ENCODE measurements around the gene DEFB123.

The DEFB123 gene

DNA sequence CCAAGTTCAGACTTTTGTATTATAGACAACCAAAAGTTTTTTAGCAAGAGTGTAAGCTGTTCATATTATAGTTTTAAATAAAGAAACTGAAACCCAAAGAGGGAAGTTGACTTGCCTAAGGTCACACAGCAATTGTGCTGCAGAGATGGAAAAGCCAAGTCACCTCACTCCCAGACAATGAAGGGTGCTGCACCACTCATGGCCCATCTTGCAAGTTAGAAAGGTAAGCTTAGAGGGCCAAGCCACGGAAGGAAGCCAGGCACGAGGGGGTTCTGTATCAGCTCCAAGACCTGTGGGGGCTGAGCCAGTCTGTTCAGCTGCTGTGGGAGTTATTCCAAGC, 33.6 kb downstream of the DEFB123 start:
- DNase-seq (ENCODE audit: low spot score): no peak

DNA sequence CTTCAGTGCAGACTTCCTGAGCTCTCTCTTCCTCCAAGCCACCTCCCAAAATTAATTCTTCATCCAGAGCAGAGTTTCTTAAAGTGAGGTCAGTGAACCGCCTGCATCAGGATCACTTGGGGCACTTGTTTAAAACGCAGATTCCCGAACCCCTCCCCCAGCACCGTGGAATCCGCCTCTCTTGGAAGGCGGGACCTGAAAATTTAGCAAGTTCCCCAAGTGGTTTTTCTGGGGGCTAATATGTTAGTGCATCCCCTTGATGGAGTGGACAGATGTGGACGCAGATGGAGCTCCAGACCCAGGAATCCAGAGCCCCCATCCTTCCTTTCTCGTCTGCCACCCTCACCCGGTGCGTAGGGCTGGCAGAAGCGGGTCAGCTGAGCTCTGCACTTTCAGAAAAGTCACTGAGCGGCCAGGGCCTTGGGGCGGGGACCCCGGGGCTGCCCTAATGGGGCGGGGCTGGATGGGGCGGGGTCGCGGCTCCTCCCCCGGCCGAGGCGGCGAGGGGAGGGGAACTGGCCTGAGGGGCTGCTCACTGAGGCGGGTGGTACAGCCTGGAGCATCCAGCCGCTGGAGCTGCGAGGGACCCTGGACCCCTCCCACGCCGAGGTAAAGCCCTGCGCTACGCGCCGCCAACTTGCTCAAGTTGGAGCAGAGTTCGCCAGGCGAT, 34.5 kb downstream of the DEFB123 start, which contains the start of the genes DEFB124 and REM1:
DEFB124 (minus strand) TSS at position 370 of the 670 bp plus-strand sequence. CDS start 2,114 bp downstream, outside the sequence.
REM1 (plus strand) TSS at position 531 of the 670 bp plus-strand sequence. CDS start 1,158 bp downstream, outside the sequence.
- DNase-seq (ENCODE audit: low spot score): no peak

DNA sequence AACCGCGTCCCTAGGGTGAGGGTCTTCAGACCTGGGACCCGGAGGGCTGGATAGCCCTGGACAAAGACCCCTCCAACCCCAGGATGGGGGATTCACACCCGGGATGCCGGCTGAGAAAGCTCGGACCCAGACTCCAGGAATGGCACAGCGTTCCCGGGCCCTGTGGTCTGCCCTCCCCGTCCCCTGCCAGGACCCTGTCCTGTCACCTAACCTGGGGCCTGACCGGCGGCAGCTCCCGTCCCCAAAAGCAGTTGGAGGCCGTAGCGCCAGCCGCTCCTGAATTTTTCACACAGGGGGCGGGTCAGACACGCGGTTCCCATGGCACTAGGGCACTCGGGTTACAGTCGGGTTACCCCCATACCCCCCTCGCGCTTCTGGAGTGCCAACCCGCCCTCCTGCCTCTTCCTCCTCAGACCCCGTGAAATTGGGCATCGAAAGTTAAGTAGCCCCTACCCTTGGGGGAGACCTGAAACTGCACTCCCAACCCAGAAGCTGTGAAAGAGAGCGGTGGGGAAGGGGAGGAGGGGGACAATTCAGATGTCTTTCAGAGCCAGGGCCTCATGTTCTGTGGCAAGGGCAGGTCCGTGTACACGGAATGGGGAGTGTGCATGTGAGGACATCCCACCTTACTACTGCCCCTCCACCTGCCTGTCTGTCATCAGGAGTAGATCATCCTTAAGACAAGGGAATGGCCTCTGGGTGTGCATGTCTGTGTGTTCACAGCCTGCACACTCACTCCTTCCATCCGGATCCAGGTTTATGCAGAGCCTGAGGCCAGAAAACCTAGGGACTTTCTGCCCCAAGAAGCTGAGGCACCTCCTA, 35.3 kb downstream of the DEFB123 start:
- DNase-seq (ENCODE audit: low spot score): no peak

DNA sequence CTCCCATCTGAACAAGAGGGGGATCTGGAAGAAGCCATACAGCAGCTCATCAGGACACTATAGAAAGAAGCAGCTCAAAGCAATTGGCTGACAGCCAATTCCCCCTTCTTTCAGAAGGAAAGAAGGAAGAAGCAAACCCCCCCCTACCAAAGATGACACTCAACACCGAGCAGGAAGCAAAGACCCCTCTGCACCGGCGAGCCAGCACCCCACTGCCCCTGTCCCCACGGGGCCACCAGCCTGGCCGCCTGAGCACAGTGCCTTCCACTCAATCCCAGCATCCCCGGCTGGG, 35.8 kb downstream of the DEFB123 start:
- no peak for DNase-seq (ENCODE audit: low spot score)

DNA sequence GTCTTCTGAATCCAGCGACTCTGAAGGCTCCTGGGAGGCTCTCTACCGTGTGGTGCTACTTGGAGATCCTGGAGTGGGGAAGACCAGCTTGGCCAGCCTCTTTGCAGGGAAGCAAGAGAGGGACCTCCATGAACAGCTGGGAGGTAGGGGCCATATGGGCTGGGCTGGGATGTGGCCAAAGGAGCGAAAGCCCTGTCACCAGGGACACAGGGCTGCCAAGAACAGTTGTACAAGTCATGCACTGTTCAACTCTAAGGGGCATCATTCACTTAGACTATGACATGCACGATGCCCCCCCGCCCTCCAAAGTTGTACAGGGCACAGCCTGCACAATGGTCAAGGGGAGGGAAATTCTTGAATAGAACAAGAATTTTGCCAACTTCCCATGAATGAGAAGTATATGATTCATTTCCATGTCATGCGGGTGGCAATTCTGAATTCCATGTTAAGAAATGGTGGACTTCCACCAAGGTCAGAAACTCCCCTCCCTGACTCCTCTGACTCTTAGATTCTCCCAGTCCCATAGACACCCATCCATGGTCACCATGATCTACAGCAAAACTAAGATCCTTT, 36.3 kb downstream of the DEFB123 start:
- DNase-seq (ENCODE audit: low spot score): no peak

DNA sequence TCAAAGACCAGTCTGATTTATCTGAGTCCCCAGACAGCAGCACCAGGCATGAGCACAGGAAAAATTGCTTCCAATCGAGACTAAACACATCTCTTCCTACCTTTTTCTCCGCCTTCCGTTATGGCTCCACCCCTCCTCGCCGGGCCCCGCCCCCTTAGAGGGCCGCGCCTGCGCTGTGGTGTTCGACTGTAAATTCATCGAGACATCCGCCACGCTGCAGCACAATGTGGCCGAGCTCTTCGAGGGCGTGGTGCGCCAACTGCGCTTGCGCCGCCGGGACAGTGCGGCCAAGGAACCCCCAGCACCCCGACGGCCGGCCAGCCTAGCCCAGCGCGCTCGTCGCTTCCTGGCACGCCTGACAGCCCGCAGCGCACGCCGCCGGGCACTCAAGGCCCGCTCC, 43.6 kb downstream of the DEFB123 start:
- no peak for DNase-seq (ENCODE audit: low spot score)

DNA sequence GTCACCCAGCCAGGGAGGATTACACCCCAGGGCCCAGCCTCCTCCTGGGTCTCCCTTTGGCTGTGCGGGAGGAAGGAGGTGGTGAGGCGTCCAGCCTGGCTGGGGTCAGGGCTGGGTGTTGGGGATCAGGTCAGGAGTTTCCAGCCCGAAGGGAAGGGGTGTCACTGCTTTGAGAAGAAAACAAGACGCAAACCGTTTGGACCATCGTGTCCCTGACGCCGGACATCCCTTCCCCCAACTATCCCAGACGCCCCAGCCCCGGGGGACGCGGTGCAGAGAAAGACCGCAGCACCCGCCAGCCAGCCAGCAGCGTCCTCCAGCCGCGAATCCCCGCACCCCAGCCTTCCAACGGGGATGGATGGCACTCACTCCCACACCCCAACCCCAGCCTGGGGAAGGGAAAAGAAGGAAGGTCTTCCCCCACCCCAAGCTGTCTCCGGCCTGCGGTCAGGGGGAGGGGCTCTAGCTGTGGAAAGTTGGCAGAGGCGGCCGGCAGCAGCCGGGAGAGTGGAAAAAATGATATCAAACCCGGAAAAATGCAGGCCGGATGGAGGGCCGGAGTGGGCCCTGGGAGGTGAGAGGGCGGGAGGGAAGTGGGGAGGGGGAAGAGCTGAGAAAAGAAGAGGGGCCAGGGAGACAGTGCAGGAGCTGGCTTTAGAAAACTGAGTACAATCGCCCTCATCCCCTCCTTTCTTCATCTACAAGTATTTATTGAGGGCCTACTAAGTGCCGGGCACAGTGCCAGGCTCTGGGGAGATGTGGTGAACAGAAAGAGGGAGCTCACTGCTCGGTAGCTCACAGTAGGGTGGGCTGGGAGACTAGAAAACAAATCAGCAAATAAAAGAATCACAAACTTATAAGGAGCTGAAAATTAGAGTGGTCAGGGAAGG, 45.3 kb downstream of the DEFB123 start:
- DNase-seq (ENCODE audit: low spot score): peak; percentile 4

DNA sequence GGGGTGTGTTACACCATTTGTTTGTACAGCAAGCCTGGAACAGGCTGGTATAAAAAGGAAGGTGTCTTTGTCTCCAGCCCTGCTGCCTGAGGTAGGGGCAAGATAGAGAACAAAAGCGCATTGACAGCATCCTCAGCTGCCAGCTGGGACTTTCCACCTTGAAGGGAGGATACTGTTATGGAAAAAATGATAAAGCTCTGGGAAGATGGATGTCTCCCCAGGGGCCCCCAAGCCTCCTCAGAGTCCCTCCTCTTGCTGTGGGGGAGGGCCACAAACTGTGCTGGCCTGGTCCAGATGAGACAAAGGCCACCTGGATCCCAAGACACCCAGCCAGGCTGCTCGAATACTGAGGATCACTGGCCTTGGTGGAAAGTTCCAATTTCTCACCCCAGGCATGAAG, 47.7 kb downstream of the DEFB123 start:
- DNase-seq (ENCODE audit: low spot score): no peak

DNA sequence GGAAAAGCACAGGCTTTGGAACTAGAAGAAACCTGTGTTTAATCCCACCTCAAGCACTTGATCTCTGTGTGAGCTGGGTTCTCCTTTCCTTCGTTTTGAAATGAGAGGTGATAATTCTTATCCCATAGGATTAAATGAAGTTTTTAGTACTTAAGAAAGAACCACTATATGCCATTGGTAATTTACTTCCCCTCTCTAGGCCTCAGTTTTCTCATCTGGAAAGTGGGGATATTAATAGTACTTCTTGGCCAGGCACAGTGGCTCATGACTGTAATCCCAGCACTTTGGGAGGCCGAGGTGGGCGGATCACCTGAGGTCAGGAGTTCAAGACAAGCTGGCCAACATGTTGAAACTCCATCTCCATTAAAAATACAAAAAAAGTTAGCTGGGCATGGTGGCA, 48.7 kb downstream of the DEFB123 start:
- no peak for DNase-seq (ENCODE audit: low spot score)

DNA sequence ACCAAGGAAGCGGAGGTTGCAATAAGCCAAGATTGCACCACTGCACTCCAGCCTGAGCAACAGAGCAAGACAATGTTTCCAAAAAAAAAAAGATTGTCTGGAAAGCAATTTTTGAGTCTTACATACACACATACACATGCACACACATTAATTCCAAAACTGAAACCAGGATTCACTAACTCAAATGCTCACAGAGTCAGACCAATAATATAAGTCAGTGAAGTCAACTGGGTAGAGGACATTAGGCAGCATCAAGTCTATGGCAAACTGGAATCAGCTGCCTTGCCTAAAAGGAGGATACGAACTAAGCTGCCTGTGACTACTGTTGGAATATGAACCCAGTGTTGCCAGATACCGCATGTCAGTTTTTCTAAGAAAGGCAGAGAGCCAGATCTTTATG, 50.3 kb downstream of the DEFB123 start:
- no peak for DNase-seq (ENCODE audit: low spot score)

DNA sequence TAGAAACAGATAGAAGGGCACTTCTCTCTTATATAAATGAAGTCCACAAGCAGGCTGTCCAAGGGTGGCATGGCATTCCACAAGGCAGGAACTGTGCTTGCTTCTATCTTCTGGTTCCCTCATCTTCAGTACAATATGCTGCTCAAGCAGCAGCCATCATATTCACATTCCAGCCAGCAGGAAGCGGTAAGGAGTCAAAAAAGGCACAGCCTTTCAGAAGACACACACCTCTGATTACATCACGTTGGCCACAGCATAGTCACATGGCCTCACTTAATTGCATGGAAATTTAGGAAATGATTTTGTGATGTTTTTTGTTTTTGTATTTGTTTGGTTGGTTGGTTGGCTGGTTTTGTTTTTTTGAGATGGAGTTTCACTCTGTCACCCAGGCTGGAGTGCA, 53.7 kb downstream of the DEFB123 start:
- no peak for DNase-seq (ENCODE audit: low spot score)

DNA sequence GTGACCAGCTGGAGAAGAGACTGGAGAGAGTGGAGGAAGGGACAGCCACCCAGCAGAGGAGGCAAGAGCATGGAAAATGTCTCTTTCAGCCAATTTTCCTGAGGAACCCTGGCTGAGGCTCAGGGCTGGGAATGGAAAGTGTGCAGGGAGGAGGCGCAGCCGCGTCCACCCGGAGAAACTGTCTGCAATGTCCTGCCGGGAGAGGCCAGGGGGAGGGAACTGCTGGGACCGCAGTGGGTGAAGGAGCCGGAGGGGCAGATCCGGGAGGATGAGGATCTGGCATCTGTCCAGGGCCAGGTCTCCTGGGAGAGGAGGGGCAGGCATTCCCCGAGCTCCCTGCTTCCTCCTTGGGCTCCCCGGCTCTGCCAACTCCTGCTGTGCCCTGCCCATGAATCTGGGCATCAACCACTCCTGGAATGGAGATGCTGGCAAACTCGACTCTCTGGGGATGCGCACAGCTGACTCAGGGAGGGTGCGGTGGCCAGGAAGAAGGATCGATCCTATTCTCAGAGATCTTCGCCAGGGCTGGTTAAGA, 56.4 kb downstream of the DEFB123 start:
- no peak for DNase-seq (ENCODE audit: low spot score)

DNA sequence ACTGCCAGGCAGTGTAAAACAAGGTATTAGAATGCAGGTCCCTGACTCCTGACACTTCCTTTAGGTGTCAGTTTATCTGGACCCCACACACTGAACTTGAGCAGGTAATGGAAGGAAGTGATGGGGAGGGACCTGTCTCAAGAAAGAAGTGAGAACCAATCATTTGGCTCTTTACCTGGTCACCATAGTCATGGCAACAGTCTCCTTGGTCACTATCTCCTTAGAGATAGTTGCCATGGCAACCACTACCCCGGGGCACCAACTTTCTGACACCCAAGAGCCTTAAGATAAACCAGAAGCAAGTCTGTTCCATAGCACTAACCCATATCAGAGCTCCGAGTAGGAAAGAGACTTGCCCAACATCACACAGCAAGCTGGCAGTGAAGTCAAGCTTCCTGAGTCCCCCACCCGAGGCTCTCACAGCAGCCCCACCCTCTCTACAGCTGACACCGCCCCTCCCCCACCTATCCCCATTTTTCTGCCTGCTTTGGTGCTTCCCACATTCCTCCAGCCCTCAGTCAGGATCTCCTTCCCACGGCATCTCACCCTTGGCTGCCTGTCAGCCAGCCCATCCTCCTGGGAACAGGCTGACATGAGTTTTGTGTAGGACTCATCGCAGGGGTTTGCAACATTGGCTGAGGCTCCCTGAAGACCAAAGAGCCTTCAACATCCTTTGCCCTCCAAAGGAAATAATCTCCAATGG, 57.6 kb downstream of the DEFB123 start:
- DNase-seq (ENCODE audit: low spot score): no peak

Measured in globus pallidus (tissue), 1 donor.